ENCODE data around the gene DNAH7.

Gene DNAH7

DNA sequence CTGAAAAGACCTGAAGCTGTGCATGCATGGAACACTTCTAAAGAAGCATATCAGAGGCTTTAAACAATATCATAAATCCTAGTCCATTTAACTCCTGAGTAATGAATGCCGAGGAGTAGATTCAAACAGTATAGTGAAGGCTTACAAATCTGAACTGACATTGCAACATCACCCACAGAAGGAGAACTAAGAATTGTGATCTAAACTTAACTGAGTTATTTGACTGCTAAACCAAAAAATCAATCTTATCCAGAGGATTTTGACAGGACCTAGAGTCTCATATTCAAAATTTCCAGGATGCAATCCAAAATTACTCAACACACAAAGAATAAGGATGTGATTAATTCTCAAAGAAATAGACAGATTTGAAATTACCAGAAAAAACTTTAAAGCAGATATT lies 230.6 kb downstream of the DNAH7 start:
- no peak overlapping the region for H3K27ac ChIP-seq
- TF ChIP-seq, protein P1, sequence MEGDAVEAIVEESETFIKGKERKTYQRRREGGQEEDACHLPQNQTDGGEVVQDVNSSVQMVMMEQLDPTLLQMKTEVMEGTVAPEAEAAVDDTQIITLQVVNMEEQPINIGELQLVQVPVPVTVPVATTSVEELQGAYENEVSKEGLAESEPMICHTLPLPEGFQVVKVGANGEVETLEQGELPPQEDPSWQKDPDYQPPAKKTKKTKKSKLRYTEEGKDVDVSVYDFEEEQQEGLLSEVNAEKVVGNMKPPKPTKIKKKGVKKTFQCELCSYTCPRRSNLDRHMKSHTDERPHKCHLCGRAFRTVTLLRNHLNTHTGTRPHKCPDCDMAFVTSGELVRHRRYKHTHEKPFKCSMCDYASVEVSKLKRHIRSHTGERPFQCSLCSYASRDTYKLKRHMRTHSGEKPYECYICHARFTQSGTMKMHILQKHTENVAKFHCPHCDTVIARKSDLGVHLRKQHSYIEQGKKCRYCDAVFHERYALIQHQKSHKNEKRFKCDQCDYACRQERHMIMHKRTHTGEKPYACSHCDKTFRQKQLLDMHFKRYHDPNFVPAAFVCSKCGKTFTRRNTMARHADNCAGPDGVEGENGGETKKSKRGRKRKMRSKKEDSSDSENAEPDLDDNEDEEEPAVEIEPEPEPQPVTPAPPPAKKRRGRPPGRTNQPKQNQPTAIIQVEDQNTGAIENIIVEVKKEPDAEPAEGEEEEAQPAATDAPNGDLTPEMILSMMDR (conservative IDR thresholded peaks at IDR 0.05), result no peak

DNA sequence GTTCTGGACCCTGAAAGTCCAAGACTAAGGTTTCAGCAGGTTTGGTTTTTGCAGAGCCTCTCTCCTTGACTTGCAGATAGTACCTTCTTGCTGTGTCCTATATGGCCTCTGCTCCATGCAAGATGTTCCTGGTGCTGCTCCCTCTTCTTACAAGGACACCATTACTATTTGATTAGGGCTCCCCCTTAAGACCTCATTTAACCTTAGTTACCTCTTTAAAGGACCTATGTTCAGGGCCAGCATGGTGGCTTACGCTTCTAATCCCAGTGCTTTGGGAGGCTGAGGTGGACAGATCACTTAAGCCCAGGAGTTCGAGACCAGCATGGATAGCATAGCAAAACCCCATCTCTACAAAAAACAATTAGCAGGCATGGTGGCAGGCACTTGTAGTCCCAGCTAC lies 232.6 kb downstream of the DNAH7 start:
- TF ChIP-seq, protein P1 (conservative IDR thresholded peaks at IDR 0.05), result no peak
- no peak overlapping the region for H3K27ac ChIP-seq

DNA sequence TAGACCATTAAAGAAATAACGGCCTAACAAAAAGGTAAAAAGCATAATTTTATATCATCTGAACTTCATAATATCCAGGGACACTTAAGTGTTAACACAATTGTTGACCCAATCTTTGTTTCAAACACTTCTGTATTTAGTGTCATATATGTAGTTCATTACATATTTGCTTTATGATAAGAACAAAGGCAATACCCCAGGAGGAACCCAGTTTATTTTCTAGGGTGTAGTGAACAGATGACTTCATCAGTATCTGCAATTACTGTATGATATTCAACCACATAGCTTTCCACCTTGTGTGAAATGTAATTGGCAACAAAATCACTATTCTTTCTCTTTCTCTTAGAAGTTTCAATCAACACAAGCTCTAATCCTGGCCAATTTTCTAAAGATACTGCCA lies 233.8 kb downstream of the DNAH7 start:
- TF ChIP-seq, protein P1 (conservative IDR thresholded peaks at IDR 0.05), result no peak
- no peak overlapping the region for H3K27ac ChIP-seq

DNA sequence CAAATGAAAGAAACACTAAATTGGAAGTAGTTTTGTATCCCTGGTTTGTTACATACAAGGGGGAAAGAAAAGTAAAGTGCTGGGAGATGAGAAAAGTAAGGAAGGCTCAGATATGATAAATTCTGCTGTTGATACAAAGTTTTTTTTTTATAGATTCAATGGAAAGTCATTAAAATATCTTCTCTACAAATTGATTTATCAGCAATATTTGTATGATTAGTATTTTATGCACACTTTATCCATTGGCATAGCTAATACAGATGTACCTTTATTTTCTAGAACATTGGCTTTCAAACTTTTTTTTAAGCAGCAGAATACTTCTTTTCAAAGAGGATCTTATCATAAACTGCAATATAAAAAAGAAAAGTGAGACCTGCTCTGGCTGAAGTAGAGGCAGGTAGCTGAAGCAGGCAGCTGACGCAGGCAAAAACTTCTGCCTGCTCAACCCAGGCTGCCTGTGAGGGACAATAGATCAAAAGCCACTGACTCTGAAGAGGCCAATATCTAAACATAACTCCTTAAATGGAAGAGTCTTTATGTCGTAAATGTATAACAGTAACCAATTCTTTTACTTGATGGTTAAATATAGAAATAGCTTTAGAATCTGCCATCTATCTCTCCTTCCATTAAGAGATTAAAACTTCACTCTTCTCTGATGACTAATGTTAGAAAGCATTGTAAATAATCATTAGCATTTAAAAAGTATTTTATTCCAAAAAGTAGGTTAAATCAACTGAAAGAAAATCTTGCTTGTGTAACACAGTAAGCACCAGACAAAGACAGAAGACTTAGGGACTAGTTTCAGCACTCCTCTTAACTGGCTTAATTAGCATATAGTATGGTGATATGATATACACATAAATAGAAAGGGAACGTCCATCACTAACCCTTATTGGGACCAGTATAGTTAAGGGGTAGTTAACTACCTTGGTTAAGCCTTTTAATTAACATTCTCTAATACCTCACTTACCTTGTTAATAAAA lies 237.4 kb downstream of the DNAH7 start:
- no peak overlapping the region for H3K27ac ChIP-seq
- TF ChIP-seq, protein P1 (conservative IDR thresholded peaks at IDR 0.05), result no peak

DNA sequence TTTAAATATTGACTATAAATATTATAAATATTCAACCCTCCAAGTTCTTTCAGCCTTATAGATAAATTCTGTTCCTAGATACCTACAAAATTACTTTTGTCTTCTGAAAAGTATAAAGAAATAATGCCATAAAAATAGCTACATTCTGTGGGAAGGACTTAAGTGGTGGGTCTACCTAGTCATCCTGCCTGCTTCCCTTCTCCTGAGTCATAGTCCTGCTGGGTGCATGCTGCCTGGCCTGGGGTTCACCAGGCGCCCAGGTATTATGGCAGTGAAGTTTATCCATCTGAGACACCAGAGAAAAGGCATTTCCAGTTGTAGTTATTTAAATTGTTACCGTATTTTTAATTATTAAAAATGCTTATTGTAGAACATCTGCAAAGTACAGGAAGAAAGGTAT lies 244.2 kb downstream of the DNAH7 start:
- TF ChIP-seq, protein P1 (conservative IDR thresholded peaks at IDR 0.05), result no peak
- H3K27ac ChIP-seq, result no peak overlapping the region

DNA sequence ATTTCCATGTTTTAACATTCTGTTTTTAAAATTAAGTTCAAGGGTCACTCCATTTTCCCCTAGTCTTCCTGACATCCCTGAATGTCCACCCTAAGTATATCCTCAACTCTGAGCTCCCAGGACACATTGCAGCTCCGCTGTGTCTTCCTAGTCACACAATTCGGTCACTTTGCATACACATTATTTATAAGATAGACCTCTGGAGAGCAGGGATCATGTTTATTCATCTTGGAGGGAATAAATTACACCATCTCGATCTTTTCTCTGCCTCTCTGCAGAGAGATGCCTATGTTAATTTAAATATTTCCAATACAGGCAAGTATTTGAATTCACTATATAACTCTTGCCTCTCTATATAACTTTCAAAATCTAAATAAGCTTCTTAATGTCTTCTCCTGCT lies 245.4 kb downstream of the DNAH7 start:
- TF ChIP-seq, protein P1 (conservative IDR thresholded peaks at IDR 0.05), result no peak
- H3K27ac ChIP-seq, result no peak overlapping the region

DNA sequence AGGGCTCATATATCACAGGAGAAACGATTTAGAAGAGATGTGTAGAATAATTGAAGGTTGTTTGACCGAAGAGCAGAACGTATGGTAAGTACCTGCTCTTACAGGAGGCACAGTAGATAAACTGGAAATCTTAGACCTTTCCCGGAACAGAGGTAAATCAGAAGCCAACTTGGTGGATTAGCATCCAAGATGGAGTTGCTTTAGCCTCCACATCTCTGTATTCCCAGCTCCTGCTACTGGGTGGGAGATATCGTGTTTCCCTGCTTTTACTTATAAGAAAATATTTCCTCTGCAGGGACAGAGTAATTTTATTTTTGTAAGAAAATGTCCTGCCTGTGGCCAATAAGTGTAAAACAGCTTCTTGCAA lies 247.1 kb downstream of the DNAH7 start:
- TF ChIP-seq, protein P1 (conservative IDR thresholded peaks at IDR 0.05), result no peak
- H3K27ac ChIP-seq, result no peak overlapping the region
